A549 (cell line): ENCODE data around the gene CTIF. TPM values are rescaled to one million over a fixed set of nuclear protein-coding genes. Genes with fewer than 3 reads are reported as not detected.
A peak's percentile ranks its signal among the peaks of the same experiment; 100 is the strongest.

Experiments used
- ATAC-seq, 2 experiments: fragments of 200-7000 bp in 1 of 2; fragments of >200 bp in 1 of 2; cut with Nextera tagmentation in 1 of 2; cut with Tn5 transposase in 1 of 2; 3 replicates each; pipeline versions ENCODE4 v1.8.0 to v1.9.1; 2018 to 2020; ENCODE audit warnings: mild to moderate bottlenecking in 1 of 2, moderate library complexity in 1 of 2
- CTCF ChIA-PET: fragments of 300-600 bp; sonication (Branson Sonifier 250); formaldehyde crosslinking; extraction: SDS; loops from one replicate; lab custom pipeline; 2021; ENCODE audit warnings: antibody characterized with exemption, inconsistent platforms; lab: Yijun Ruan, JAX
- POLR2A ChIA-PET: fragments of 350-600 bp; formaldehyde crosslinking; extraction: SDS; loops from one replicate; lab custom pipeline; 2021; ENCODE audit warnings: antibody characterized with exemption, inconsistent platforms; lab: Yijun Ruan, JAX
- DNase-seq, 2 experiments: peaks; one replicate each; pipeline versions ENCODE4 v3.0.0 to v3.0.0-alpha.2; 2011 to 2016; ENCODE audit warnings: low read depth in 1 of 2, low spot score in 1 of 2
- FAIRE-seq: peaks from 2 replicates; lab custom pipeline; 2011; peaks lifted over from hg19 to GRCh38; lab: Jason Lieb, UNC
- H3K27ac ChIP-seq, 2 experiments: fragments of >200 bp; sonication (Bioruptor Twin); formaldehyde crosslinking; 3 replicates each; pipeline ENCODE4 v1.5.1; 2016 to 2017
- H3K4me1 ChIP-seq: fragments of >200 bp; sonication (Bioruptor Twin); formaldehyde crosslinking; 3 replicates; pipeline ENCODE4 v1.6.1; 2016
- H3K4me2 ChIP-seq: fragments of >200 bp; sonication (Bioruptor Twin); formaldehyde crosslinking; 3 replicates; pipeline ENCODE4 v1.6.1; 2016
- H3K4me3 ChIP-seq: fragments of >200 bp; sonication (Bioruptor Twin); formaldehyde crosslinking; 3 replicates; pipeline ENCODE4 v1.5.1; 2016
- H3K9me3 ChIP-seq: fragments of >200 bp; sonication (Bioruptor Twin); formaldehyde crosslinking; 3 replicates; pipeline ENCODE4 v1.6.1; 2016
- CBX8 ChIP-seq: fragments of 200-600 bp; sonication (generic); IDR thresholded peaks from 2 replicates; pipeline ENCODE4 v1.6.1; 2016
- CHD4 ChIP-seq: fragments of 200-600 bp; sonication (generic); IDR thresholded peaks from 2 replicates; pipeline ENCODE4 v1.6.1; 2016; ENCODE audit warnings: antibody characterized with exemption, mild to moderate bottlenecking, borderline replicate concordance
- EHMT2 ChIP-seq: fragments of 200-600 bp; sonication (generic); IDR thresholded peaks from 2 replicates; pipeline ENCODE4 v1.6.1; 2016; ENCODE audit warnings: antibody characterized with exemption, low read depth, mild to moderate bottlenecking, moderate library complexity
- EP300 ChIP-seq, 2 experiments: fragments of >200 bp; sonication (Bioruptor Twin); formaldehyde crosslinking; IDR thresholded peaks; 2 replicates in 1 of 2; 3 replicates in 1 of 2; pipeline ENCODE4 v1.6.1; 2016 to 2017
- HOXA7 ChIP-seq: fragments of 250-450 bp; sonication (Bioruptor Pico); IDR thresholded peaks from 2 replicates; pipeline ENCODE4 v1.5.0; 2020; ENCODE audit warnings: mild to moderate bottlenecking, moderate library complexity
- HOXB13 ChIP-seq: fragments of 250-450 bp; sonication (Bioruptor Pico); IDR thresholded peaks from 2 replicates; pipeline ENCODE4 v1.5.0; 2020; ENCODE audit warnings: low read depth, mild to moderate bottlenecking, moderate library complexity
- JUN ChIP-seq, 2 experiments: fragments of >200 bp; sonication (Bioruptor Twin); formaldehyde crosslinking; IDR thresholded peaks; 2 replicates in 1 of 2; 3 replicates in 1 of 2; pipeline ENCODE4 v1.6.1; 2016 to 2017
- JUNB ChIP-seq: fragments of >200 bp; sonication (Bioruptor Twin); formaldehyde crosslinking; IDR thresholded peaks from 2 replicates; pipeline ENCODE4 v1.6.1; 2016
- MAFK ChIP-seq: fragments of 450-650 bp; IDR thresholded peaks from 2 replicates; pipeline ENCODE4 v1.6.1; 2014; ENCODE audit not compliant: partially characterized antibody
- POLR2AphosphoS2 ChIP-seq: conservative IDR thresholded peaks from 2 replicates; pipeline ENCODE4 v1.6.1; 2012; ENCODE audit warnings: low read length, improper control_type of control experiment, inconsistent platforms
- RNF2 ChIP-seq: fragments of 200-600 bp; sonication (generic); IDR thresholded peaks from 2 replicates; pipeline ENCODE4 v1.6.1; 2016; ENCODE audit warnings: low read depth, mild to moderate bottlenecking, antibody characterized with exemption, moderate library complexity, borderline replicate concordance
- TFCP2L1 ChIP-seq: fragments of 250-450 bp; sonication (Bioruptor Pico); IDR thresholded peaks from 2 replicates; pipeline ENCODE4 v1.5.0; 2021; ENCODE audit warnings: mild to moderate bottlenecking
- WGBS: methylation state at CpG from one replicate; pipeline ENCODE4 v1.1.6; 2017; ENCODE audit errors: missing lambda C conversion rate; 5-methylcytosine and 5-hydroxymethylcytosine counted together
- polyA plus RNA-seq, 4 experiments: library from polyadenylated mRNA; depleted of rRNA in 3 of 4; stranded (reverse); fragments of >200 nt; fragmentation: RNase III in 1 of 4; extraction: RNeasy Plus Mini Kit Qiagen cat#74134 plus additional on column Dnase treatment in 1 of 4; gene quantifications; 2 replicates in 3 of 4; 3 replicates in 1 of 4; pipeline ENCODE4 v1.2.3, GENCODE V29; 2011 to 2017
- TF ChIP-seq, protein P1 (sequence below): fragments of 250-450 bp; sonication (Bioruptor Pico); IDR thresholded peaks from 2 replicates; pipeline ENCODE4 v1.5.0; 2021; ENCODE audit warnings: mild to moderate bottlenecking, moderate library complexity, borderline replicate concordance
- TF ChIP-seq, protein P2 (sequence below): IDR thresholded peaks from 2 replicates; pipeline ENCODE4 v1.6.1; 2012
- TF ChIP-seq, protein P3 (sequence below): IDR thresholded peaks from 2 replicates; pipeline ENCODE4 v1.6.1; 2012; ENCODE audit warnings: low read depth, borderline replicate concordance
- TF ChIP-seq, protein P4 (sequence below): fragments of >200 bp; sonication (Bioruptor Twin); formaldehyde crosslinking; IDR thresholded peaks from 3 replicates; pipeline ENCODE4 v1.6.1; 2016
- TF ChIP-seq, protein P5 (sequence below): IDR thresholded peaks from 2 replicates; pipeline ENCODE4 v1.6.1; 2012

CTIF gene
- polyA plus RNA-seq, 2 of the 4 experiments (the other 2 are of a cell fraction): 17.0 to 24.7 TPM

DNA sequence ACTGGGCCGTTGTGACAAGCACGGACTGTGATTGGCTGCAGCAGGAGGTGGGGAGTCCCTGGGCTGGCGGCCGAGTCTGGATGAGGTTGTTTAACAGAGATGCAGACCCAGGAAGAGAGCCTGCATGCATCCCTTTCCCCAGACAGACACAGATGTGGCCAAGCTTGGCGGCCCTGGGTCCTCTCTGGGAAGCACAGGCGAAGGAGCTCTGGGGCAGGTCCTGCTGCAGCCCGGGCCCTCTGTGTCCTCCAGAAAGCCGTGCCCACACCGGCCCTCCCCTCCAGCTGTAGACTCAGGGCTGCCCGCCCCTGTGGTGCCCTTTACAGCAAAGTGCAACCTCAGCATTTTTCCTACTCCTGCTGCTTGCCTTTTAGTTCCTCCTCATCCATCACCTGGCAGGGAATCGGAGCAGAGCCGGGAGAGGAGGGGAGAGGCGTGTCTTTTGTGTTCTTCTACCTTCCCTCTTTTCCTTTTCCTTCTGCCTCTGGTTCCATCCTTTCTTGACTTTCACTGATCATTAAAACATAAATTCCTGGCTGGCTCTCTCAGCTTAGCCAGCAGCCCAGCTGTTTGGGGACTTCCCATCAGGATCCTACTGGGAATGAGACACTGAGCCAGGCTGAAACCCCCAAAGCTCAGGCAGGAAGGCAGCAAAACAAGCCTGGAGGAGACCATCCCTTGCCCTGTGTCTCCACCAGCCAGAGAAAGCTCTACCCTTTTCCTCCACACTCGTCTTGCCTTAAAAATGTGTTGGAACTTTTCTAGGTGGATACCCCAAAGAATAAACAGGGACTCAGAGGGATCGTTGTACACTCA is 75.0 kb downstream of the CTIF start:
- H3K9me3 ChIP-seq: no peaks in the 10 kb centered on the region
- POLR2A ChIA-PET: no interaction called here
- no peak overlapping the region for H3K4me2 ChIP-seq
- DNase-seq (no peak), ATAC-seq (no peak), FAIRE-seq (no peak)
- TF ChIP-seq RNF2 (no peak), MAFK (peak; percentile 96)
- TF ChIP-seq, protein P1, sequence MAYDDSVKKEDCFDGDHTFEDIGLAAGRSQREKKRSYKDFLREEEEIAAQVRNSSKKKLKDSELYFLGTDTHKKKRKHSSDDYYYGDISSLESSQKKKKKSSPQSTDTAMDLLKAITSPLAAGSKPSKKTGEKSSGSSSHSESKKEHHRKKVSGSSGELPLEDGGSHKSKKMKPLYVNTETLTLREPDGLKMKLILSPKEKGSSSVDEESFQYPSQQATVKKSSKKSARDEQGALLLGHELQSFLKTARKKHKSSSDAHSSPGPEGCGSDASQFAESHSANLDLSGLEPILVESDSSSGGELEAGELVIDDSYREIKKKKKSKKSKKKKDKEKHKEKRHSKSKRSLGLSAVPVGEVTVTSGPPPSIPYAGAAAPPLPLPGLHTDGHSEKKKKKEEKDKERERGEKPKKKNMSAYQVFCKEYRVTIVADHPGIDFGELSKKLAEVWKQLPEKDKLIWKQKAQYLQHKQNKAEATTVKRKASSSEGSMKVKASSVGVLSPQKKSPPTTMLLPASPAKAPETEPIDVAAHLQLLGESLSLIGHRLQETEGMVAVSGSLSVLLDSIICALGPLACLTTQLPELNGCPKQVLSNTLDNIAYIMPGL: no peak
- peaks cover 8% of the 10 kb centered on the region; the same call in 2 of the 3 replicates for H3K4me1 ChIP-seq
- no peak overlapping the region for H3K4me3 ChIP-seq
- H3K27ac ChIP-seq: peak overlapping the region in 1 of 2 experiments; percentile 24; a peak in 1 of 6 replicates
- CTCF ChIA-PET: interaction anchor here (1.0 to 1.6 kb wide), 2 partner anchors 27 to 50 kb away, joined by 3 read pairs; no protein-coding TSS in a partner anchor
- WGBS: 92% methylated on average over 13 of the region's 15 CpGs

DNA sequence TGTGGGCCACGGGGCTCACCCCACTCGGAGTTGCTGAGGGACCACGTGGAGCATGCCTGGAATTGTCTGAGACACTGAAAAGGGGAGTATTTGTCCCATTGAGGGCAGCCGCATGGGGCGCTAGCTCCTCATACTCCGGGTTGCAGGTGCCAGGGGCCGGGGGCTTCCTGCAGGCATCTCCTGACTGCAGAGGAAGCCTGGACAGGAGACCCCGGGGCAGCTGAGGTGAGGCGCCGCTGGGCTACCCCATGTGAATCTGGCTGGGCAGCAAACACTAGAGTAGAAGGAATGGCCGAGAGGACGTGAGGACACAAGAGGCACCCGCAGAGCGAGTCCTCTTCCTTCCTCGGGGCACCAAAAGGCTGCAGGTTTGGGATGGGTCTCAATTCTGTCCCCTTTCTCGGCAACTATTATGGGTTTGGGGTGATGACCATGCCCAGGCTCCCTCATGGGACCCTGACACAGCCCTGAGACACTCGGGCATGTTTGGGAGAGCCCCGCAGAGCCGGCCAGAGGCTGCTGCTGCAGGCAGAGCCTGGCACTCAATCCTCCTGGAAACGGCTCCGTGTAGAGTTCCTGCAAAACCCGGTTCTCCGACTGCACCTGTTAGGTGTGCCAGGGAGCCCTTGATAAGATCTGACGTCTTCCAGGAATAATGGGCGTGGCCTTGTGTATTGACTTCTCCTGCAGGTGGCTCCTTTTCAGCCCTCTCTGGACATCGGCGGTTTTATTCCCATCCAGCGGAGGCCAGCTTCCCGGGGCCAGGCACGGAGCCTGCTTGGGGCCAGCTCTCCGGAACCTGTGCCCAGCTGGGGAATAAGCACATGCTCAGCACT is 77.0 kb downstream of the CTIF start:
- Histone ChIP-seq H3K27ac (no peak overlapping the region), H3K4me3 (no peak overlapping the region), H3K4me2 (no peak overlapping the region), H3K9me3 (no peaks in the 10 kb centered on the region), H3K4me1 (peaks cover 18% of the 10 kb centered on the region)
- TF ChIP-seq JUN (IDR thresholded peaks at IDR 0.05) (no peak), CBX8 (no peak), MAFK (no peak), POLR2AphosphoS2 (no peak), EHMT2 (no peak), HOXA7 (CRISPR knock-in tag) (no peak), HOXB13 (no peak), TFCP2L1 (no peak), EP300 (IDR thresholded peaks at IDR 0.05) (no peak), CHD4 (no peak), JUNB (no peak)
- TF ChIP-seq, protein P2, sequence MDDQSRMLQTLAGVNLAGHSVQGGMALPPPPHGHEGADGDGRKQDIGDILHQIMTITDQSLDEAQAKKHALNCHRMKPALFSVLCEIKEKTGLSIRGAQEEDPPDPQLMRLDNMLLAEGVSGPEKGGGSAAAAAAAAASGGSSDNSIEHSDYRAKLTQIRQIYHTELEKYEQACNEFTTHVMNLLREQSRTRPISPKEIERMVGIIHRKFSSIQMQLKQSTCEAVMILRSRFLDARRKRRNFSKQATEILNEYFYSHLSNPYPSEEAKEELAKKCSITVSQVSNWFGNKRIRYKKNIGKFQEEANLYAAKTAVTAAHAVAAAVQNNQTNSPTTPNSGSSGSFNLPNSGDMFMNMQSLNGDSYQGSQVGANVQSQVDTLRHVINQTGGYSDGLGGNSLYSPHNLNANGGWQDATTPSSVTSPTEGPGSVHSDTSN: no peak
- TF ChIP-seq, protein P3, sequence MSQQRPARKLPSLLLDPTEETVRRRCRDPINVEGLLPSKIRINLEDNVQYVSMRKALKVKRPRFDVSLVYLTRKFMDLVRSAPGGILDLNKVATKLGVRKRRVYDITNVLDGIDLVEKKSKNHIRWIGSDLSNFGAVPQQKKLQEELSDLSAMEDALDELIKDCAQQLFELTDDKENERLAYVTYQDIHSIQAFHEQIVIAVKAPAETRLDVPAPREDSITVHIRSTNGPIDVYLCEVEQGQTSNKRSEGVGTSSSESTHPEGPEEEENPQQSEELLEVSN: no peak
- TF ChIP-seq, protein P4, sequence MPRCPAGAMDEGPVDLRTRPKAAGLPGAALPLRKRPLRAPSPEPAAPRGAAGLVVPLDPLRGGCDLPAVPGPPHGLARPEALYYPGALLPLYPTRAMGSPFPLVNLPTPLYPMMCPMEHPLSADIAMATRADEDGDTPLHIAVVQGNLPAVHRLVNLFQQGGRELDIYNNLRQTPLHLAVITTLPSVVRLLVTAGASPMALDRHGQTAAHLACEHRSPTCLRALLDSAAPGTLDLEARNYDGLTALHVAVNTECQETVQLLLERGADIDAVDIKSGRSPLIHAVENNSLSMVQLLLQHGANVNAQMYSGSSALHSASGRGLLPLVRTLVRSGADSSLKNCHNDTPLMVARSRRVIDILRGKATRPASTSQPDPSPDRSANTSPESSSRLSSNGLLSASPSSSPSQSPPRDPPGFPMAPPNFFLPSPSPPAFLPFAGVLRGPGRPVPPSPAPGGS: no peak
- TF ChIP-seq, protein P5, sequence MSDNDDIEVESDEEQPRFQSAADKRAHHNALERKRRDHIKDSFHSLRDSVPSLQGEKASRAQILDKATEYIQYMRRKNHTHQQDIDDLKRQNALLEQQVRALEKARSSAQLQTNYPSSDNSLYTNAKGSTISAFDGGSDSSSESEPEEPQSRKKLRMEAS: no peak
- FAIRE-seq (no peak), DNase-seq (no peak), ATAC-seq (no peak)
- CTCF ChIA-PET: interaction anchor here (1.2 to 1.5 kb wide), 3 partner anchors 10 to 49 kb away, joined by 3 read pairs; no protein-coding TSS in a partner anchor
- WGBS: 83% methylated on average over 19 of the region's 31 CpGs
- POLR2A ChIA-PET: no interaction called here
